Lower leg skin (tissue), 4 donors: ENCODE results near the gene MFSD2A. TPM values are rescaled to one million over a fixed set of nuclear protein-coding genes. Genes with fewer than 3 reads are reported as not detected.
A peak's percentile ranks its signal among the peaks of the same experiment; 100 is the strongest.

Experiments
- DNase-seq, 2 donors: peaks; one replicate each; pipeline ENCODE4 v3.0.0-alpha.2; 2019; ENCODE audit warnings: low spot score in 2 of 2
- H3K4me3 ChIP-seq: fragments of 200-600 bp; sonication (generic); 2 replicates; pipeline ENCODE4 v1.5.1; 2017; ENCODE audit warnings: mild to moderate bottlenecking, low read depth; ENCODE audit not compliant: poor library complexity, severe bottlenecking
- CTCF ChIP-seq, 3 donors: fragments of 450-650 bp; IDR thresholded peaks; one replicate each; pipeline ENCODE4 v1.5.1; 2016; ENCODE audit warnings: antibody characterized with exemption in 3 of 3, mild to moderate bottlenecking in 3 of 3, moderate library complexity in 2 of 3
- POLR2A ChIP-seq, 2 donors: fragments of 450-650 bp; IDR thresholded peaks; one replicate each; pipeline ENCODE4 v1.6.1; 2016 to 2017; ENCODE audit warnings: antibody characterized with exemption in 2 of 2, mild to moderate bottlenecking in 1 of 2, moderate library complexity in 1 of 2
- WGBS, 2 donors: methylation state at CpG; one replicate each; pipeline ENCODE4 v1.1.5; 2018; 5-methylcytosine and 5-hydroxymethylcytosine counted together
- intact Hi-C: fragments of 100-400 bp; cut with DNase I; formaldehyde crosslinking; loops from one replicate; pipeline ENCODE4 v1.15.0; 2023; ENCODE audit warnings: low total_unique reads
- total RNA-seq, 4 donors: library from RNA; depleted of rRNA; stranded (reverse); fragments of >200 nt; gene quantifications; one replicate each; pipeline ENCODE4 v1.1.0, GENCODE V29; 2016

Gene MFSD2A
- total RNA-seq, 4 donors from 2014 or later, result 103 to 209 (median 131) TPM

GRCh38 chr1:39969048-39969447, 14.1 kb downstream of the MFSD2A start:
- DNase-seq, result no peak
- intact Hi-C loops, result no loop called here
- TF ChIP-seq POLR2A (IDR thresholded peaks at IDR 0.05), result no peak
- no peak for TF ChIP-seq CTCF (IDR thresholded peaks at IDR 0.05)
- no peak overlapping the region for H3K4me3 ChIP-seq
- WGBS, 2 donors, result 58 to 75% methylated on average over 9 of the region's 9 CpGs

- intact Hi-C loops, result loop anchor here (5.0 to 10.0 kb wide), 2 partner anchors 55 to 152 kb away; no protein-coding TSS in a partner anchor
- H3K4me3 ChIP-seq, result no peak overlapping the region
- 52 to 63% methylated on average over 11 to 13 of the region's 13 CpGs for WGBS, 2 donors
- TF ChIP-seq POLR2A (IDR thresholded peaks at IDR 0.05) (no peak), CTCF (IDR thresholded peaks at IDR 0.05) (no peak)
- DNase-seq, result peak in 1 of 2 donors; percentile 38
Measured at GRCh38 chr1:39969531-39970270, 14.8 kb downstream of the MFSD2A start.

DNA sequence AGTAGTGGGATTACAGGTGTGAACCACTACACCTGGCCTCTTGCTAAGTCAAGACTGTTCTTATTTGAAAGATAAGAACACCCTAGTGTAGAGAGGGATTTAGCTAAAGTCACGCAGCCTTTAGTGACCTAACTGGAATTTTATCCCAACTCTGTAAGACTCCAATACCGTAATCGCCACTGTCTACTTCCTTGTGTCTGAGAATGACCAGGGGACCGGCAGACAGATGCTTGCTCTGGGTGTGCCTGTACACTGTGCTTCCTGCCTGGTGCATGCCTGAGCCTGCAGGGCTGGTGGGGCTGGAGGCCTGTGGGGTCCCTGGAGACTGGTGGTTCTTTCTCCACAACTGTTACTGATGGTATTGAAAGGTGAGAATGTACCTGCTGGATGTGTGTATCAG, 15.3 kb downstream of the MFSD2A start:
- WGBS, 2 donors, result 64 to 80% methylated on average over 4 of the region's 4 CpGs

GRCh38 chr1:39971138-39971537, 16.2 kb downstream of the MFSD2A start:
- intact Hi-C loops, result loop anchor here (5.0 to 10.0 kb wide), 2 partner anchors 54 to 154 kb away; no protein-coding TSS in a partner anchor
- DNase-seq, result peak in 1 of 2 donors; percentile 11
- 74 to 77% methylated on average over 4 of the region's 4 CpGs for WGBS, 2 donors
- no peak overlapping the region for H3K4me3 ChIP-seq
- TF ChIP-seq POLR2A (IDR thresholded peaks at IDR 0.05) (no peak), CTCF (IDR thresholded peaks at IDR 0.05) (no peak)

More for the DNA sequence above, 15.3 kb downstream of the MFSD2A start:
- peak in 1 of 2 donors; percentile 14 for DNase-seq
- TF ChIP-seq CTCF (IDR thresholded peaks at IDR 0.05) (no peak), POLR2A (IDR thresholded peaks at IDR 0.05) (no peak)
- no peak overlapping the region for H3K4me3 ChIP-seq
- intact Hi-C loops, result loop anchor here (5.0 to 10.0 kb wide), 2 partner anchors 55 to 153 kb away; no protein-coding TSS in a partner anchor

- H3K4me3 ChIP-seq, result no peak overlapping the region
- peak; percentile 73 to 94 for DNase-seq
- intact Hi-C loops, result loop anchor here (2.0 to 10.0 kb wide), 3 partner anchors 51 to 156 kb away; no protein-coding TSS in a partner anchor
- 31 to 33% methylated on average over 9 of the region's 9 CpGs for WGBS, 2 donors
- TF ChIP-seq CTCF (IDR thresholded peaks at IDR 0.05) (peak in 1 of 3 donors; percentile 94), POLR2A (IDR thresholded peaks at IDR 0.05) (no peak)
Measured at GRCh38 chr1:39973503-39974135, 18.7 kb downstream of the MFSD2A start.
